Cortex of kidney (tissue), 1 donor: ENCODE data around the gene TMEM53.

Experiments
- DNase-seq: peaks from one replicate; lab custom pipeline; 2025; lab: John Stamatoyannopoulos, UW

Gene TMEM53

DNA sequence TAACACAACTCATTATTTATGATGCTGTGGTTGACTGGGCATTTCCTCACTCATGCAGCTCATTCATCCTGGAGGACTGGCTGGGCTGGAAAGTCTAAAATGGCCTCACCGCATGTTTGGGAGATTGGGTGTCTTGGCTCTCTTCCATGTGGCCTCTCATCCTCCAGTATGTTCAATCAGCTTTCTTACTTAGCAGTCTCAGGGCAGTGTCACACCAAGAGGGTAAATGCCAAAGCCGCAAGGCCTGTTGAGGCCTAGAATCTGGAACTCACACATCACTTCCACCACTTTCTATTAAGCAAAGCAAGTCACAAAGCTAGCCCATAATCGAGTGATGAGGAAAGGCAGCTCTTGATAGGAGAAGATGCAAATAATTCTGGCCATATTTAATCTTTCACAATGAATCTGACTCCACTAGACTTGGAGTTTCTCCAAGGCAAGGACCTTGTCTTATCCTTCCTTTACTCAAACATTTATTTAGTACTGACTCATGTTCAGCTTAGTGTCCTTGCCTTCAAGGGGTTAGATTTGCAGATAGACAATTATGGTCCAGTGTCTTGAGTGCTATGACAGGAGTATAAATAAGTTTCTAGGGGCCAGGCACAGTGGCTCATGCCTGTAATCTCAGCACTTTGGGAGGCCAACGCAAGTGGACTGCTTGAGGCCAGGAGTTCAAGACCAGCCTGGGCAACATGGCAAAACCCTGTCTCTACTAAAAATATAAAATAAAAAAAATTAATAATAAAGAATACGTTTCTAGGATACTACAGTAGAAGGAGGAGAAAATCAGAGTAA, 45.1 kb downstream of the TMEM53 start:
- DNase-seq, result no peak

DNA sequence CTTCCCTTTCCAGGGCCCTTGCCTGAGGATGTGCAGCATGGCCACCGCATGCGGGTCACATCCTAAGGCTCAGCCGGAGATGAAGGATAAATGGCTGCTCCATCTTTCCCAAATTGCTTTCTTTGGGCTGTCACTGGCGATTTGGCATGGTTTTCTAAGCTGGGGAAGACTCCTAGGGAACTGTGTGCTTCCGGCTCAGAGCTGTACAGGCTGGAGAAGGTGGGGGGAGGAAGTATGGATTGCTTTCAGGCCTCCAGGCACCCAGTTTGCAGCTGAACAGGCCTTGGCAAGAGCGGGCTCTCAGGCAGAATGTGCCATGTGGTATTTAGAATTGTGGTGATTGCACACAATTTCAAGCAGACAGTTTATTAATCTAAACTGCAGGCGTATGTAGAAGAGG, 48.9 kb downstream of the TMEM53 start:
- DNase-seq, result no peak

DNA sequence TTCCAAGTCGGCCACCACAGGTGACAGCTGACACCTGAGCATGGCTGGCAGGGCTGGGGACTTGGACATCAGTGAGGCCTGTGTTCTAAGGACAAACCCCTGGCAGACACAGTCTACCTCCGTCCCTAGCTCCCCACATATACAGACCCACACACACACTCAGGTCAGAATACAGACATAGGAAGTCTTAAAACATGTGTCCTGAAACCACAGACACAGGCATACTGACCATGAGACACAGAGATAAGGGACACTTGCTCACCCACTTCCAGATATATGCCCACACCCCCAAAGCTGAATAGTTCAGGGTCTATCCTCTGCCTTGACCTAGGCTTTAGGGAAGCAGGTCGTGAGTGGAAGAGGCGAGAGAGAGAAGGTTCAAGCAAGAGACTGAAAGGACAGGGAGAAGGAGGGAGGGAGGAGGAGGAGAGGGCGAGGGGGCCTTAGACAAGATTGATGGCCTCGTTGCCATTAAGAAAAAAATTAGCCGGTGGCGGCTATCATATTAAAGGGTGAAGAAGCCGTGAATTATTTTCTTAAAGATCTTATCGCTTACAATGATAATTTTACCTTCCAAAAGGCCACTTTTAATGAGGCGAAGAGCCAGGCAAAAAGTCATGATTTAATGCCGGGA, 49.9 kb downstream of the TMEM53 start:
- DNase-seq, result no peak

DNA sequence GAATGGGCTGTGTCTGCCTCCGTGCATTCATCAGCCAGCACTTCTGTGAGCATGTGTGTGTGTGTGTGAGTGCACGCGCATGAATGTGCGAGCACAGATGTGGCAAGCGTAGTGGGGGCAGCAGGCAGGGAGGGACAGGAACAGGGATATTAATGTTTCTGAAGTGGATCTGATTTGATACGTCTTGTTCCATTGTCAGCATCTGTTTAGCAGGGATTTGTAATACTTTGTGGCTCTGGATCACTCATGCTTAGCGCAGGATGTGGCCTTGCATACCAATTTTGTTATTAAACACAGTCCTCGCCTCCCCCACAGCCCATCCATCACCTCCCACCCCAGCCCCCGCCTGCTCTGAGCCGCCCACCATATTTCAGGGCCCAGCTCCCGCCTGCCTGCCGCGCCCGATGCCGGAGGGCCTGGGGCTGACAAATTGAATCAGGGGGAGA, 52.4 kb downstream of the TMEM53 start:
- no peak for DNase-seq

DNA sequence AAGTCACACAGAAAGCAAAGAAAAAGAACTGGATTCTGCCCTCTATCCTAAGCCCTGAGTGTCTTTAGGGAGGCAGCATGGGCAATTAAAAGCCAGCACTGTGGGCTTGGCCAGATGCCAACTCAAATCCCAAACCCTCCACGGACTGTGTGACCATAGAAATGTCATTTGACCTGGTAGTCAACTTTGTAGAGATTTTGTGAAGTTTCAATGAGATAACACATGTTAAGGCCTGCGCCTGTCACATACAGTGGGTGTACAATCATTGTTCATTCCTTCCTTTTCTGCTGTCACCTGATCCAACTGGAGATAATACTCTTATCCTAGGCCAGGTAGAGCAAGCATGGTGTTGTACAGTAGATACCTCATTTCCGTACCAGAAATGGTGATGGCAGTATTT, 54.2 kb downstream of the TMEM53 start:
- no peak for DNase-seq

DNA sequence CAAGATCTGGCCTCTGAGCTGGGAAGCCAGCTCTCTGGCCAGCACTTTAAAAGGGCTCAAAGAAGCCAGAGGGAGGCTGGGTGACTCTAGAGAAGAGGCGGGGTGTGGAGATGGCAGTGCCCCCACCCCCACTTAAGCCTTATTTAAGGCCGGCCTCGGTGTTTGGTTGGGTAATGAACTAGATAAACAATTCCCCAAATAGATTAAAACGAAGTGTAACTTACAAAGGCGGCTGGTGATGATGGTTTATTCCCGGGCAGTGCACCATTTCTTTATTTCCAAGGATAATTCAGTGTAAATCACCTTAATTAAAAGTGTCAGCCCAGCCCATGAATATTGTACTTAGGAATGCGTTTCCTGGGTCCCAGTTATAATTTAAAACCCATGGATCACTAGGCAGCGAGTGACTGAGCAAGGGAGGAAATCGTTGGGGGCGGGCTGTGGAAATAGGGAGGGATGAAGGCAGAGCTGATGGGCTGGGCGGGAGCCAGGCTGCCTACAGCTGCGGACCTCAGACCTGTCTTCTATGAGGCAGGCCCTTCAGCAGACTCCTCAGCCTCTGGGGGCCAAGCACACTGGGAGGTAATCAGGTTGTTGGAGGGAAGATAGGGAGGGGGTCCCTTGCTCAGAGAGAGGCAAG, 54.9 kb downstream of the TMEM53 start:
- no peak for DNase-seq

DNA sequence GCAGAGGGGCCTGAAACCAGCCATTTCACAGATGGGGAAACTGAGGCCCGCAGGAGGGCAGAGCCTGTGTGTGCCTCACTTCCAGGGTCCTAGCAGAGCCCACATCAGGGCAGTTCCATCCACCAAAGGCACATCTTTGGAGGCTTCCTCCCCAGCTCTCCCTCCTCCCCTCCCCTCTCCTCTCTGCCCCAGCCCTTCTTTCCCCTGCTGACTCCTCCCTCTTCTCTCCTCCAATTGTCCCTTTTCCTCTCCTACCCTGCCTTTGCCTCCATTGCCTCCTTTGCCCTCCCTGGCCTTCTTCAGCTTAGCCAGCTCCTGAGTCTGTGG, 56.6 kb downstream of the TMEM53 start:
- no peak for DNase-seq

DNA sequence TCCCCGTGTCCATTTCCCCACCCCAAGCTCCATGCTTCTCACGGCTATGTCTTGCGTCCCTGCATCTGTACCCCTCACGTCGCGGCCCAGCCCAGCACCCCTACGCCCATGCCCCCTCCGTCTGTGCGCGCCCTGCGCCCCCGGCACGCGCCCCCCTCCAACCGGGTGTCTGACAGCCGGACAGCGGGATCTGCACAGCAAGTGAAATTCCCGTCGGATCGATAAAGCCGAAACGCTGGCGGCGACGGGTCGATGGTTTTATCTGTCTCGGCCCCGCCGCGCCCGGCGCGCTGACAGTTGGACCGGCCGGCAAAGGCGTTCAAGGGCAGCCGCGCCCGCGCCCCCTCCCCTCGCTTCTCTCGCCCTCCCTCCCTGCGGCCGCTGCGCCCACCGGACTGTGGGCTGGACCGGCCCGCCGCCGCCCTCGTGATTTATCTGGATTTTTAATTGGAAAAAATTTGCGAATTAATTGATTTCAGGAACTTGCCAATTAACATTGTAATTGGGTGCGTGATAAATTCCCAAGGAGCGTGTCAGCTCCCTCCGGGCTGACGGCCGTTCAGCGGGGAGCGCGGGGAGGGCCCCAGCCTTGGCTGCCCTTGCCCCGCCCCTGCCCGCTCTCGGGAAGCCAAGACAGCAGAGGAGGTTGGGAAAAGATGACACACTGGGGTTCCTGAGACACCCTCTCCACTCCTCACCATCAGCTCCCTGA, 57.1 kb downstream of the TMEM53 start:
- no peak for DNase-seq

DNA sequence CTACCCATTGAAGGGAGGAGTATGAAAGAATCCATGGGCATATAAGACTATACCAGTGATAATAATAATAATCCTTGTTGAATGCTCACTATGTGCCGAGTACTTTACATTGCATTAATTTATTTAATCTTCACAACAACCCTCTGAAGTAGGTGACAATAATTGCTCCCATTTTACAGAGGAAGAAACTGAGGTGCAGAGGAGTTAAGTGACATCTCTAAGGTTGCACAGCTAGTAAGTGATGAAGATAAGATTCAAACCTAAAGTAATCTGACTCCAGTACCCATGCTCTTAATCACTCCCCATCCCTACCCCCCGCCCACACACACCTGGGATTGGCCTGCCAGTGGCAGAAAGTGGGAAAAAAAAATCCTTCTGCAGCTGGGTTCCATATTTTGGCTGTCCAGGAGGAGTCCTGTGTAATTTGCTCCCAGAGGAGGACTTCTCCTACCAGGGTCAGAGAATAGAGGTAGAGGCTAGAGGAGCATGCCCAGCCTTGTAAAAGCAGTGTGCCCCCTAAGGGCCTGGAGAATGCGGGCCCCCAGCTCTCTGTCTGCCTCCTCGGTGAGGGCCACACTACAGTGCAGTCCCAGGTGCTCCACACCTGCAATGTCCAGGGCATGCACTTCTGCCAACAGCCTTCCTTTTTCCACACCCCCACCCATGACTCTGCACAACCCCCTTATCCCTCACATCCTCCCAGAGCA, 57.8 kb downstream of the TMEM53 start:
- no peak for DNase-seq

DNA sequence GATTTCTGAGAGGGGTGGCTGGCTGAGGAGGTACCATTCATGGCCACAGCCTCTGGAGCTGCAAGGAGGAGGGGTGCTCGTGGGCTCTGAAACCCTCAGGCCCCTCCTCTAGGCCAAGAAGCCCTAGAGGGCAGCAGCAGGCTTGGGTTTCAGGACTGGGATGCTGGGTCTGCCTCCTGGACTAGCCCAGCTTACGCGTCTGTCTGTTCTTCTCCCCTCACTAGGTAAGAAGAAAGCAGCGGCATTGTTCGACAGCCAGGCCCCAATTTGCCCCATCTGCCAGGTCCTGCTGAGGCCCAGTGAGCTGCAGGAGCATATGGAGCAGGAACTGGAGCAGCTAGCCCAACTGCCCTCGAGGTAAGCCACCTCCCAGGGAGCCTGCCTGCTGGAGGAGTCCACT, 60.3 kb downstream of the TMEM53 start:
- no peak for DNase-seq

DNA sequence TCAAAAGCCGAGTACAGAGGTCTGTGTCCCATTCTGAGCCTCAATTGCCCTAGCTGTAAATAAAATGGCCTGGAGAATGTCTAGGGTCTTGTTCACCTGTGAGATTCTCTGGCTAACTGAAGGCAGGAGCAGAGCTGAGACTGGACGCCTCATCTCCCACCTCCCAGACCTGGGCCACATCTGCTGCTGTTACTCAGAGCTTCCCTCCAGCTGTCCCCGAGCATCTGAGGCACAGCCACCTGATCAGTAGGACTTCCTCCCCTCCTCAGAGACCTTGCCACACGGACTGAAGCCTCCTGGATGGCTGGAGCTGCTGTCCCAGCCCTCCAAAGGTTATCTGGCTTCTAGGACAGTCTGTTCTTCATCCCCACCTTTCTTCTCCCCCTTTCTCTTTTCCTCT, 62.4 kb downstream of the TMEM53 start:
- no peak for DNase-seq

DNA sequence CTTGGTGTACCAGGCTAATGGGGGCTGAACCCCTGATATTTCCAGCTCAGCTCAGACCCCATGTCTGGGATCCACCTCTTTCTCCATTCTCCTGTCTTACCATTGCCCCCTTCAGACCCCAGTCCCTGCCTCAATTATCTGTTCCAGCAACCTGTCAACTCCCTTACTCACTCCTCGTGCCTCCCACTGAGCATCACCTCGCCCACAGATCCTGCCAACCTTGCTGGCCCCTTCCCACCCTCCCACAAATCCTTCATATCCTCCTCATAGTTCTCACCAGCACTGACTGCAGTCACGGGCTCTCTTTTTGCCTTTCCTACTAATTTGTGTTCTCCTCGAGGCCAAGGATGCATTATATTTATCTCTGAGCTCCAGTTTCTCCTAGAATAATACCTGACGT, 62.9 kb downstream of the TMEM53 start:
- DNase-seq, result no peak

DNA sequence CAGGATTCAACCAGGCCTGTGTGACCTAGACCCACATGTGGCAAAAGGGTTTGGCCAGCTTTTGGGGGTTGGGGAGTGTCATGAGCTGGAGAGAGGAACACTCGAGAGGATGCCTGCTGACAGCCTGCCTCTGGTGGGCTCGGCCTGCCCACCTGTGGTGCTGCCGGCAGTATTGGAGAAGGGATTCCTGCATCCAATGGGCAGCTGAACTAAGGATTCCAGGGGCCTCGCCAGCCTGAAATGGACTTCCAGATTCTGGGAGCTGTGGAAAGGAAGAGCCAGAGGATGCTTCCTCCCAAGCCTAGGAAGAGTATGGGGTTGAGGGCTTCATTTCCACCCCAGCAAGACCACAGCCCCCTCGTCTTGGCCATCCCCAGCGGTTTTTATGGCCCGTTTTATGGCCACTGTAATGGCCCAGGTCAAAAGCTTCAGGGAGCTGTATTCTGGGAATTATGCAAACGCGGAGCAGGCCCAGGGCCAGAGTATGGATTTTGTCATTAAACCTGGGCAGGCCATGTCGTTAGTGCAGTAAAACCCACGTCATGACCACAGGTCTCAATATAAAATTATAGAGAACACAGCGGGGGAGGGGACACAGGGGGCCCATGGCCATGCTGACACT, 63.6 kb downstream of the TMEM53 start:
- DNase-seq, result no peak

DNA sequence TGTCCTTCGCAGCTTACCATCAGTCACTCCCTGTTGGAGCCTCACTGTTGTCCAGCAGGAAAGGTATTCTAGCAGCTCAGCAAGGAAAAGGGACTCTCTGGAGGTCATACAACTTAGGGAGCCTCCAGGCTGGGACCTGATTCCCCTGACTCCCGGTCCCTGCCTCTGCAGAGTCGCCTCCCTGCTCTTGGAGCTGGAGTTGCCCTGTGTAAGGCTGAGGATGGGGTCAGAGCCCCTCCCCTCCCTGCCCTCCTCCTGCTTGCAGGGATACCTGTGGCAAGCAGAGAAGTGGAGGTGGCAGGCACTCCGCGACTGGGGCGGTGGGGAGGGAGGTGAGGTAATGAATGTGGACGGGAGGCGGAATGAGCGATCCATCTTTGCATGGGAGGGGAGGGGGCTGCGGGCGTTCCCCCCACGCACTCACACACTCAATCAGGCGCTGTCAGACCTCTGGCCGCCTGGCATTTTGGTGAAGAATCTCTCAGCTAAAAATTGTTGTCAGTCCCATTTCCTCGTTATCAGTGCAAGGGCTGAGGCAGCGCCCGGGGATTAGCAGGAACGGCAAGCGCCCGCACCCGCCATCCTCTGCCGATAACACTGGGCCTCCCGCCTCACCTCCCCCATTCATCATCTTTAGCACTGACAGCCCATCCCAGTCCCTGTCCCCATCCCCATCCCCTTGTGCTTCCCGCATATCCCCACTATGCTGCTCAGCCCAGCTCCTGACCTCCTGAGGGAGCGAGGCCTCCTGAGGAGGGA, 64.3 kb downstream of the TMEM53 start:
- no peak for DNase-seq

DNA sequence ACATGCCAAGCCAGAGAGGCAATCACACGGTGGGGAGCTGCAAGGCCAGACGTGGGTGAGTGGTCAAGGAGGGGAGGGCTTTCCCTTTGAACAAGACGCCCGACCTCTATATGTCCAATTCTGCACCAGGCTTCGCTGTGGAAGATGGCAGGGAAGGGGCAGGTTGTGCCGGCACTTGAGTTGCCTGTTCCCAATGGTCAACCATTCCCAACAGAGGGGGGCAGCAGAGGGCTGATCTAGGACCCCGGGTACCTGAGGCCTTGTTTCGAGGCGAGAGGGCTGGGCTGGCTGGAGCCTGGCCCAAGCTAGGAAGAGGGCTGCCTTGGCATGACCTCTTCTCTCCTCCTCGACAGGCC, 64.9 kb downstream of the TMEM53 start:
- DNase-seq, result no peak

DNA sequence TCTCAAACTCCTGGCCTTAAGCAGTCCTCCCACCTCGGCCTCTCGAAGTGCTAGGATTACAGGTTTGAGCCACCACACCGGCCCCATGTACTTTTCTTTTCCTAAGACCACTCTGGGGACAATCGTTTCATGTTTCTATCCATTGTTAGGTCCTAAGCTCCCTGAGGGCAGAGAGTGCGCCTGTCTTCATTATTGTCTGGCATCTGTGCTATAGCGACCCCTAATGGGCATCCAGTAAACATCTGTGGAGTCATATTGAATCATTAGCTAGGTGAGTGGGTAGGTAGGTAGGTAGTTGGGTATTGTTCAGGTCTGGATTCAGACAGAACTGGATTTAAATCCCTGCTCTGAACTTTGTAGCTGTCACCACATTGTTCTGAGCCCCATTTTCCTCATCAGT, 66.1 kb downstream of the TMEM53 start:
- no peak for DNase-seq

DNA sequence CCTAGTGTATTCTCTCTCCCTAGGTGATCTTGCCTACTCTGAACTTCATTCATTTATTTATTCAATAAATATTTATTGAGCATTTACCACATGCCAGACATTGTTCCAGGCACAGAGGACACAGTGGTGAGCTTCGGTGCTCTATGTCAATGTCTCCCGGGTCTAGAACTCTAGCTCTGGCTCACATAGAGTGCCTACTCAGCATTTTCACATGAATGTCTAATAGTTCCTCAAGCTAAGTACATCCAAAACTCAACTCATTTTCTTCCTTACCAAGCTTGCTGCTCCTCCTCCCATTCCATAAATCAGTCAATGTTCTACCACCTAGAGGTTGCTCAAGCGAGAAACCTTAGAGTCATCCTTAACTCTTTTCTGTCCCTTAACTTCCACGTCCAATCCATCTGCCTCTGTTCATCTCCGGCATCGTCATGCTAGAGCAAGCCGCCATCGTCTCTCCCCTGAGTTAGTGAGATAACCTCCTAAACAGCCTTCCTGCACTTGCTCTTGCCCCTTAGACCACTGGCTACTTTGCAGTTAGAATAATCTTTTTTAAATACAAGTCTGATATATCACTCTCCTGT, 67.5 kb downstream of the TMEM53 start:
- no peak for DNase-seq

DNA sequence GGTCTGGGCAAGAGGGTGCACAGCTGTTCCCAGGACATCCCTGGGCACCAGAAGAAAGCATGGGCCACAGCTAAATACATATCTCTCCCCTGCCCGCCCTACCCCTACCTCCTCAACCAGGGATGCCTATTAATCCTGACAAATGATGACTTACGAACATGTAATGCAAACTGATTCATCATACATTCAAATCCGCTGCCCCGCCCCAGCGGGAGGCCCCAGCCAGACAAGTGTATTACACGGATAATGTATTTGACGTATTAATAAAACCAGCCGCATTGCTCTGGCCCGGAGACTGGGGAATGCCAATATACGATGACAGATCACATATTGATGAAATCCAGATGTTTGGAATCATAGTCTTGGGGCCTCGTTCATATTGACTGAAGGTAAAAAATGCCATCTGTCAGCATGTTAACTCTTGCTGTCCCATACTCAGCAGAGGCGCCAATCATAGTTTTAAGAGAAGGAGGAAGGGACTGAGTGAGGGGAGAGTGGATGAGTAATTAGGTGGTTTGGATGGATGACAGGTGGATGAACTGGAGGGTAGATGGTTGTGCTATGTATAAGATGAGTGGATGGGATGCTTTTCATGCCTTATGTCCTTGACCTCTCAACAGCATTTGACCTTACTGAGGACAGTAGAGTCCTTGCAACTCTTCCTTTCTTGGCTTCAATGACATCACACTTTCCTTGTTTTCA, 68.2 kb downstream of the TMEM53 start:
- no peak for DNase-seq

DNA sequence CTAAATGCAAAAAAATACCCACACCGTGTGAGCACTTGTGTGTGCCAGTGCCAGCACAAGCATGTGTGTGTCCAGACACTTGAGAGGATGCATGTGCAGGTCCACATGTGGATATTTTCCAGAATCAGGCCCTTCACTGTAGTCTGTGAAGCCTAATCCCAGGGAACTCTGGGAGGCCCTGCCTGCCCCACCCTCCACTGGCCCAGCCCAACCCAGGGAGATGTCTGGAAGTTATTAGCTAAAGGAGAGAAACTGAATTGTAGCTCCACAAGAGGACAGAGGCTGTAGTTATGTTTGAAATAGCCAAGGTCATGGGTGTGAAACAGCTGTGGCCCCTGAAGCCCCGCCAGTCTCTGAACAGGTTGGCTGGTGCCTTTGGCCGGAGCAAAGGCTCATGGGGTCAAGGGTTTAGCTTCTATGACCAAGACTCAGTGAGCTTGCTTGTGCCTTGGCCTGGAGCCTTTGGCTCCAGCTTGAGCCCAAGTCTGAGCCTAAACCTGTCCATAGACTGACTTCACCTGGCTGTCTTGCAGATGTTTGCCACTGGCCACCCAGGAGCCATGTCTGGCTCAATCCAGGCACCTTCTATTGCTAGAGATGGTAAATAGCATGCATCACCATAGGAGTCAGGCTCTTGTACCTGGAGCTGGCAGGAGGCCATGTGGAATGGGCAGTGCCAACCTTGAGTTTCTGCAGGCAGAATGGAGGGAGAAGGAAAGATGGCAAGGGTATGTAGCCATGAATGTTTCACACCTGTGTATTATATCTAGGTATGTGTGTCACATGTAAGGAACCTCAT, 69.9 kb downstream of the TMEM53 start:
- DNase-seq, result no peak
